Thoracic aorta (tissue), 2 donors: ENCODE results near the gene FILIP1. TPM values are rescaled to one million over a fixed set of nuclear protein-coding genes. Genes with fewer than 3 reads are reported as not detected.

Experiments
- ATAC-seq: fragments of 150-250 bp; one replicate; pipeline ENCODE4 v1.8.0; 2017; ENCODE audit warnings: low read depth; ENCODE audit not compliant: insufficient number of reproducible peaks, low FRiP score
- DNase-seq: peaks from one replicate; pipeline ENCODE4 v3.0.0-alpha.2; 2020; ENCODE audit warnings: low spot score
- H3K27ac ChIP-seq, 2 donors: fragments of 200-600 bp; sonication (generic); 1 replicate in 1 of 2; 2 replicates in 1 of 2; pipeline ENCODE4 v1.5.1; 2016; ENCODE audit warnings: mild to moderate bottlenecking in 2 of 2, moderate library complexity in 2 of 2
- H3K27me3 ChIP-seq: fragments of 200-600 bp; sonication (generic); replicated peaks from 2 replicates; pipeline ENCODE4 v1.6.0; 2016; ENCODE audit warnings: mild to moderate bottlenecking; ENCODE audit not compliant: insufficient read depth
- H3K36me3 ChIP-seq: fragments of 200-600 bp; sonication (generic); one replicate; pipeline ENCODE4 v1.5.1; 2016
- H3K4me1 ChIP-seq, 2 donors: fragments of 200-600 bp; sonication (generic); 1 replicate in 1 of 2; 2 replicates in 1 of 2; pipeline versions ENCODE4 v1.5.1 to v1.6.0; 2016; ENCODE audit warnings: low read depth in 2 of 2, mild to moderate bottlenecking in 1 of 2; ENCODE audit not compliant: control insufficient read depth in 1 of 2
- H3K4me3 ChIP-seq: fragments of 200-600 bp; sonication (generic); 2 replicates; pipeline ENCODE4 v1.5.1; 2016; ENCODE audit warnings: mild to moderate bottlenecking
- H3K9me3 ChIP-seq: fragments of 200-600 bp; sonication (generic); 2 replicates; pipeline ENCODE4 v1.5.1; 2016
- total RNA-seq, 2 donors: library from RNA; depleted of rRNA; stranded (reverse); fragments of >200 nt; gene quantifications; one replicate each; pipeline versions ENCODE4 v1.1.0 to v1.2.3, GENCODE V29; 2016
- TF ChIP-seq, protein P1 (sequence below): fragments of 200-600 bp; sonication (generic); IDR thresholded peaks from one replicate; pipeline ENCODE4 v1.5.1; 2019; ENCODE audit warnings: antibody characterized with exemption

Gene FILIP1
- total RNA-seq, 2 donors from 2014 or later = 23.4 to 43.8 TPM

- DNase-seq (no peak), ATAC-seq (no peak)
- TF ChIP-seq, protein P1, sequence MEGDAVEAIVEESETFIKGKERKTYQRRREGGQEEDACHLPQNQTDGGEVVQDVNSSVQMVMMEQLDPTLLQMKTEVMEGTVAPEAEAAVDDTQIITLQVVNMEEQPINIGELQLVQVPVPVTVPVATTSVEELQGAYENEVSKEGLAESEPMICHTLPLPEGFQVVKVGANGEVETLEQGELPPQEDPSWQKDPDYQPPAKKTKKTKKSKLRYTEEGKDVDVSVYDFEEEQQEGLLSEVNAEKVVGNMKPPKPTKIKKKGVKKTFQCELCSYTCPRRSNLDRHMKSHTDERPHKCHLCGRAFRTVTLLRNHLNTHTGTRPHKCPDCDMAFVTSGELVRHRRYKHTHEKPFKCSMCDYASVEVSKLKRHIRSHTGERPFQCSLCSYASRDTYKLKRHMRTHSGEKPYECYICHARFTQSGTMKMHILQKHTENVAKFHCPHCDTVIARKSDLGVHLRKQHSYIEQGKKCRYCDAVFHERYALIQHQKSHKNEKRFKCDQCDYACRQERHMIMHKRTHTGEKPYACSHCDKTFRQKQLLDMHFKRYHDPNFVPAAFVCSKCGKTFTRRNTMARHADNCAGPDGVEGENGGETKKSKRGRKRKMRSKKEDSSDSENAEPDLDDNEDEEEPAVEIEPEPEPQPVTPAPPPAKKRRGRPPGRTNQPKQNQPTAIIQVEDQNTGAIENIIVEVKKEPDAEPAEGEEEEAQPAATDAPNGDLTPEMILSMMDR = no peak
- Histone ChIP-seq H3K9me3 (no peaks in the 10 kb centered on the region), H3K4me3 (no peak overlapping the region), H3K36me3 (no peaks in the 10 kb centered on the region), H3K27me3 (no peaks in the 10 kb centered on the region), H3K4me1 (peaks cover 25 to 68% of the 10 kb centered on the region in 2 donors), H3K27ac (peak overlapping the region; percentile 48 to 60)
Observed at GRCh38 chr6:75419416-75419815, 74.2 kb downstream of the FILIP1 start.

- ATAC-seq (no peak), DNase-seq (no peak)
- H3K4me3 ChIP-seq = no peak overlapping the region
- no peaks in the 10 kb centered on the region for H3K9me3 ChIP-seq
- peak overlapping the region in 1 of 2 donors; percentile 29 for H3K27ac ChIP-seq
- no peaks in the 10 kb centered on the region for H3K27me3 ChIP-seq
- TF ChIP-seq, protein P1 = no peak
- H3K4me1 ChIP-seq = peaks cover 34 to 76% of the 10 kb centered on the region in 2 donors
- H3K36me3 ChIP-seq = no peaks in the 10 kb centered on the region
Observed at GRCh38 chr6:75418233-75418632, 75.4 kb downstream of the FILIP1 start.

GRCh38 chr6:75416443-75416842, 77.2 kb downstream of the FILIP1 start:
- peak; percentile 39 for ATAC-seq
- DNase-seq = no peak
- H3K27ac ChIP-seq = peak overlapping the region in 1 of 2 donors; percentile 64

GRCh38 chr6:75415804-75416203, 77.8 kb downstream of the FILIP1 start:
- H3K4me1 ChIP-seq = peaks cover 39 to 83% of the 10 kb centered on the region in 2 donors
- no peak overlapping the region for H3K4me3 ChIP-seq
- H3K9me3 ChIP-seq = no peaks in the 10 kb centered on the region
- TF ChIP-seq, protein P1 = no peak
- DNase-seq (no peak), ATAC-seq (no peak)
- H3K27me3 ChIP-seq = no peaks in the 10 kb centered on the region
- no peaks in the 10 kb centered on the region for H3K36me3 ChIP-seq
- H3K27ac ChIP-seq = peak overlapping the region in 1 of 2 donors; percentile 64

More at GRCh38 chr6:75416443-75416842, 77.2 kb downstream of the FILIP1 start:
- TF ChIP-seq, protein P1 = no peak
- Histone ChIP-seq H3K9me3 (no peaks in the 10 kb centered on the region), H3K27me3 (no peaks in the 10 kb centered on the region), H3K4me1 (peaks cover 39 to 90% of the 10 kb centered on the region in 2 donors), H3K4me3 (no peak overlapping the region), H3K36me3 (no peaks in the 10 kb centered on the region)

DNA sequence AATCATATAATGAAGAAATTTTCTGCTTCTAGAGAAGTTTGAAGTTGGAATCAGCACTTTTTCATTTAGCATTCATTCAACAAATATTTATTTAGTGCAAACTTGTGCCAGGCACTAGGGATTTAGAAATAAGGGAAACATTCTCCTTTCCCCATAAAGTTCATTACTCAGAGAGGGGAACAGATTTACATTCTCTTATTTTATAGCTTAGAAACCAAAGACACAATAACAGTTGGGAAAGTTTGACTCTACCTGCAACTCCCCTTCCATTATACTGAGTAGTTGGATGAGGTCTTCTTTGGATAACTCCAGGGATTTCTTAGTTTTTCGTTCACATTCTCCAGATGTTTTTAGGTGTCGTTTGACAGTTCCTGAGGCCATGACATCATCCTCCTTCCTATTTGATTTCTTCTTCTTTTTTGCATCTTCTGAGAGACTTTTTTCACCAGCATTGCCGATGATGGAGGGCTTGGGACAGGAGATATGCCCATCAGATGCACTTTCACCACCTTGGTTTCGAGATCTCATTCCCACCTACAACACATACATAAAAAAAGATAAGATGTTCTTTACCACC, 79.1 kb downstream of the FILIP1 start:
- TF ChIP-seq, protein P1 = no peak
- Histone ChIP-seq H3K4me3 (no peak overlapping the region), H3K36me3 (no peaks in the 10 kb centered on the region), H3K27ac (peak overlapping the region; percentile 49 to 54), H3K4me1 (peaks cover 39 to 79% of the 10 kb centered on the region in 2 donors), H3K27me3 (no peaks in the 10 kb centered on the region), H3K9me3 (no peaks in the 10 kb centered on the region)
- DNase-seq (no peak), ATAC-seq (no peak)
